Neural cell (in vitro differentiated cells): ENCODE measurements around the gene ARHGAP24. TPM values are rescaled to one million over a fixed set of nuclear protein-coding genes. Genes with fewer than 3 reads are reported as not detected.

Source experiments
- H2AFZ ChIP-seq: fragments of 200-600, 300-800 bp; sonication (generic), shearing (Covaris generic); 2 replicates; pipeline ENCODE4 v1.6.0; 2014; ENCODE audit warnings: low read depth, mild to moderate bottlenecking, antibody characterized with exemption, low read length, moderate library complexity
- H3F3A ChIP-seq: fragments of 200-600 bp; shearing (Covaris generic); 2 replicates; pipeline ENCODE4 v1.6.1; 2016; ENCODE audit warnings: mild to moderate bottlenecking, moderate library complexity, mixed read lengths, antibody characterized with exemption, low read length; ENCODE audit not compliant: insufficient read depth, poor library complexity, severe bottlenecking
- H3K27ac ChIP-seq: fragments of 200-600, 300-800 bp; sonication (generic), shearing (Covaris generic); 2 replicates; pipeline ENCODE4 v1.5.1; 2014; ENCODE audit warnings: mild to moderate bottlenecking, low read length, moderate library complexity
- H3K27me3 ChIP-seq: fragments of 300-800, 200-600 bp; sonication (generic), shearing (Covaris generic); 2 replicates; pipeline ENCODE4 v1.6.0; 2014; ENCODE audit warnings: mild to moderate bottlenecking, low read depth, low read length, moderate library complexity; ENCODE audit not compliant: insufficient read depth
- H3K36me3 ChIP-seq: fragments of 300-800, 200-600 bp; sonication (generic), shearing (Covaris generic); 2 replicates; pipeline ENCODE4 v1.5.1; 2014; ENCODE audit warnings: mild to moderate bottlenecking, antibody characterized with exemption, low read length, moderate library complexity; ENCODE audit not compliant: insufficient read depth
- H3K4me2 ChIP-seq: fragments of 300-800, 200-600 bp; sonication (generic), shearing (Covaris generic); 2 replicates; pipeline ENCODE4 v1.6.0; 2014; ENCODE audit warnings: mild to moderate bottlenecking, low read length
- H3K4me3 ChIP-seq: fragments of 300-800, 200-600 bp; sonication (generic), shearing (Covaris generic); 2 replicates; pipeline ENCODE4 v1.5.1; 2014; ENCODE audit warnings: mild to moderate bottlenecking, low read length, moderate library complexity
- H3K79me2 ChIP-seq: fragments of 200-600 bp; shearing (Covaris generic); replicated peaks from 2 replicates; pipeline ENCODE4 v1.6.0; 2014; ENCODE audit warnings: mild to moderate bottlenecking, low read length, moderate library complexity; ENCODE audit not compliant: insufficient read depth
- H3K9ac ChIP-seq: fragments of 300-800, 200-600 bp; sonication (generic), shearing (Covaris generic); 2 replicates; pipeline ENCODE4 v1.6.1; 2016; ENCODE audit warnings: mild to moderate bottlenecking, low read length, mixed read lengths
- H3K9me2 ChIP-seq: fragments of 200-600 bp; shearing (Covaris generic); 2 replicates; pipeline ENCODE4 v1.6.1; 2016; ENCODE audit warnings: mild to moderate bottlenecking, low read length, mixed read lengths; ENCODE audit not compliant: insufficient read depth
- H3K9me3 ChIP-seq: fragments of 200-600, 300-800 bp; sonication (generic), shearing (Covaris generic); 2 replicates; pipeline ENCODE4 v1.6.1; 2016; ENCODE audit warnings: mild to moderate bottlenecking, mixed run types, low read length, moderate library complexity, mixed read lengths
- H4K20me1 ChIP-seq: fragments of 200-600 bp; shearing (Covaris generic); 2 replicates; pipeline ENCODE4 v1.6.1; 2016; ENCODE audit warnings: mild to moderate bottlenecking, mixed run types; ENCODE audit not compliant: insufficient read depth
- EP300 ChIP-seq: fragments of 450-650 bp; conservative IDR thresholded peaks from 2 replicates; pipeline ENCODE4 v1.6.1; 2014; ENCODE audit warnings: antibody characterized with exemption, mild to moderate bottlenecking, moderate library complexity; ENCODE audit not compliant: poor library complexity, severe bottlenecking
- EZH2 ChIP-seq: fragments of 200-600, 300-800 bp; shearing (Covaris generic), sonication (generic); IDR thresholded peaks from 2 replicates; pipeline ENCODE4 v1.6.1; 2014; ENCODE audit warnings: antibody characterized with exemption, low read length, borderline replicate concordance, mild to moderate bottlenecking; ENCODE audit not compliant: insufficient read depth, poor library complexity, severe bottlenecking
- MXI1 ChIP-seq: fragments of 450-650 bp; conservative IDR thresholded peaks from 2 replicates; pipeline ENCODE4 v1.6.1; 2014; ENCODE audit warnings: antibody characterized with exemption, mild to moderate bottlenecking; ENCODE audit not compliant: poor library complexity, severe bottlenecking
- POLR2AphosphoS5 ChIP-seq: IDR thresholded peaks from 2 replicates; pipeline ENCODE4 v1.6.1; 2012
- RAD21 ChIP-seq: fragments of 450-650 bp; conservative IDR thresholded peaks from 2 replicates; pipeline ENCODE4 v1.6.1; 2014; ENCODE audit warnings: antibody characterized with exemption, mild to moderate bottlenecking, moderate library complexity
- REST ChIP-seq: IDR thresholded peaks from 2 replicates; pipeline ENCODE4 v1.6.1; 2012; ENCODE audit warnings: borderline replicate concordance
- SMC3 ChIP-seq: fragments of 450-650 bp; conservative IDR thresholded peaks from 2 replicates; pipeline ENCODE4 v1.6.1; 2014; ENCODE audit warnings: antibody characterized with exemption, mild to moderate bottlenecking, moderate library complexity; ENCODE audit not compliant: poor library complexity
- TAF1 ChIP-seq: IDR thresholded peaks from 2 replicates; pipeline ENCODE4 v1.6.1; 2012; ENCODE audit warnings: low read depth
- polyA plus RNA-seq: library from polyadenylated mRNA; depleted of rRNA; stranded (reverse); fragments of >200 nt; gene quantifications from 2 replicates; pipeline ENCODE4 v1.2.3, GENCODE V29; 2014
- TF ChIP-seq, protein P1 (sequence below): fragments of 450-650 bp; IDR thresholded peaks from 2 replicates; pipeline ENCODE4 v1.5.1; 2014; ENCODE audit warnings: antibody characterized with exemption, mild to moderate bottlenecking, moderate library complexity; ENCODE audit not compliant: poor library complexity, severe bottlenecking

The ARHGAP24 gene
- polyA plus RNA-seq, 1 donor from 2014 or later, result 2.9 TPM

DNA sequence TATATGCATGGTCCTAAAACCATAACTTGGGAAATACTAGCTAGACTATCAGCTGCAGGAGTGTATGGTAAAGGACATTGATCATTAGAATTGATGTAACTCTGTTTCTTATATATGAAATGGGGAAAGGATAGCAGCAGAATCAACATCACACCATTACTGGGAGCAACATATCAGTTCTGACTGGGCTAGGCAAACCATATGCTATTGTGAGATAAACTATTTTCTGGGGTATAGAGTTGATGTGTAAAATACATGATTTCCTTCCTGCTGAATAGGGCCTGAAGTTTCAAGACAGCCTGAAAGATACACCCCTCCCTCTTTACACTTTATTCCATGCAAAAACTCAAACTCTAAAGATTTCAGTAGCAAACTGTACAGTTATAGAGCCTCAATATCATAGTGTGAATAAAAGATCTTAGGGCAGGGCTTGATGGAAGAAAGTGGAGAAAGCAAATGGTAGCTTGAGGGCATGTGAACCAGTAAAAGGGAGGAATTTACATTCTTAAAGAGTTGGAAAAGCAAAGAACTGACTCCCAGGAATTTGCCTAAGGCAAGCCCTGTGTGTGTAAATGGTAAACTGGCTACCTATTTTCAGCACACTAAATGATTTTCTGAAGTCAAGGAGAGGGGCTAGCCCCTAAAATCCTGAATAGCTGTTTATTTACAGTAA, 480.8 kb downstream of the ARHGAP24 start:
- Histone ChIP-seq H3K79me2 (no peaks in the 10 kb centered on the region), H4K20me1 (no peaks in the 10 kb centered on the region), H3K4me3 (no peak overlapping the region), H3K36me3 (no peaks in the 10 kb centered on the region), H3F3A (no peaks in the 10 kb centered on the region), H3K4me2 (no peak overlapping the region), H3K9me2 (no peaks in the 10 kb centered on the region), H3K27ac (no peak overlapping the region), H3K9me3 (no peaks in the 10 kb centered on the region), H3K27me3 (no peaks in the 10 kb centered on the region), H3K9ac (no peak overlapping the region), H2AFZ (no peak overlapping the region)
- TF ChIP-seq, protein P1, sequence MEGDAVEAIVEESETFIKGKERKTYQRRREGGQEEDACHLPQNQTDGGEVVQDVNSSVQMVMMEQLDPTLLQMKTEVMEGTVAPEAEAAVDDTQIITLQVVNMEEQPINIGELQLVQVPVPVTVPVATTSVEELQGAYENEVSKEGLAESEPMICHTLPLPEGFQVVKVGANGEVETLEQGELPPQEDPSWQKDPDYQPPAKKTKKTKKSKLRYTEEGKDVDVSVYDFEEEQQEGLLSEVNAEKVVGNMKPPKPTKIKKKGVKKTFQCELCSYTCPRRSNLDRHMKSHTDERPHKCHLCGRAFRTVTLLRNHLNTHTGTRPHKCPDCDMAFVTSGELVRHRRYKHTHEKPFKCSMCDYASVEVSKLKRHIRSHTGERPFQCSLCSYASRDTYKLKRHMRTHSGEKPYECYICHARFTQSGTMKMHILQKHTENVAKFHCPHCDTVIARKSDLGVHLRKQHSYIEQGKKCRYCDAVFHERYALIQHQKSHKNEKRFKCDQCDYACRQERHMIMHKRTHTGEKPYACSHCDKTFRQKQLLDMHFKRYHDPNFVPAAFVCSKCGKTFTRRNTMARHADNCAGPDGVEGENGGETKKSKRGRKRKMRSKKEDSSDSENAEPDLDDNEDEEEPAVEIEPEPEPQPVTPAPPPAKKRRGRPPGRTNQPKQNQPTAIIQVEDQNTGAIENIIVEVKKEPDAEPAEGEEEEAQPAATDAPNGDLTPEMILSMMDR, result no peak
- TF ChIP-seq RAD21, result no peak
- no peak for TF ChIP-seq EZH2
- TF ChIP-seq TAF1, result no peak
- no peak for TF ChIP-seq MXI1
- no peak for TF ChIP-seq SMC3
- no peak for TF ChIP-seq EP300
- no peak for TF ChIP-seq REST
- no peak for TF ChIP-seq POLR2AphosphoS5

DNA sequence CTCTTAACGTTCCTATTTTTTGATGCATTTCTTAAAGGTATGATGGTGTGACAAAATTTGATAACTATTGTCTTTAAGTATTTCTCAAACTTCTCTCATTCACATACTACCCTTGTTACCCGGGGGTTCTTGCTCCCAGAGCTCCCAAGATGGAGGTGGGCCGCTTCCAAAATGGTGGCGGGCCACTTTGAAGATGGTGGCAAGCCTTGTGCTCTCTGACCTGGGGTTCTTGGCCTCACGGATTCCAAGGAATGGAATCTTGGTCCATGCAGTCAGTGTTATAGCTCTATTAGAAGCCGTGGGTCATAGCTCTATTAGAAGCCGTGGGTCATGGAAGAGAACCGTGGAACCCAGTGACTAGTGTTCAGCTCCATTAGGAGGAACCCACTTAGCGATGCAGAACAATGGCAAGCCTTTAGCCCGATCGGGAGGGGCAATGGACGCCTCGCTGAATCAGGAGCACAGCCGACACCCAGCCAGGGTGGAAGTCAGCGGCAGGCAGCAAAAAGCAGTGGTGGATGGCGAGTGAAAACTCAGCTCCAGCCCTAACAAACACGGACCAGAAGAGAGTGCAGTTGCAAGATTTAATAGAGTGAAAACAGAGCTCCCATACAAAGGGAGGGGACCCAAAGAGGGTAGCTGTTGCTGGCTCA, 481.5 kb downstream of the ARHGAP24 start:
- no peak for TF ChIP-seq MXI1
- TF ChIP-seq EZH2, result no peak
- TF ChIP-seq, protein P1, result no peak
- TF ChIP-seq REST, result no peak
- TF ChIP-seq POLR2AphosphoS5, result no peak
- no peak for TF ChIP-seq EP300
- no peak for TF ChIP-seq RAD21
- TF ChIP-seq TAF1, result no peak
- TF ChIP-seq SMC3, result no peak
- no peaks in the 10 kb centered on the region for H3K9me2 ChIP-seq
- H3F3A ChIP-seq, result no peaks in the 10 kb centered on the region
- H3K79me2 ChIP-seq, result no peaks in the 10 kb centered on the region
- H2AFZ ChIP-seq, result no peak overlapping the region
- no peaks in the 10 kb centered on the region for H3K9me3 ChIP-seq
- H3K4me2 ChIP-seq, result no peak overlapping the region
- no peak overlapping the region for H3K27ac ChIP-seq
- H3K27me3 ChIP-seq, result no peaks in the 10 kb centered on the region
- H4K20me1 ChIP-seq, result no peaks in the 10 kb centered on the region
- H3K9ac ChIP-seq, result no peak overlapping the region
- H3K36me3 ChIP-seq, result no peaks in the 10 kb centered on the region
- H3K4me3 ChIP-seq, result no peak overlapping the region
